DMS53 (cell line): ENCODE measurements around the gene SPRY4.
"Not testable (repeated sequence)": the region's sequence is repeated elsewhere in the genome, so short reads cannot be mapped to it uniquely, and the experiment has no call there.

Source experiments
- DNase-seq: peaks from one replicate; lab custom pipeline; 2025; lab: John Stamatoyannopoulos, UW

The SPRY4 gene, protein sequence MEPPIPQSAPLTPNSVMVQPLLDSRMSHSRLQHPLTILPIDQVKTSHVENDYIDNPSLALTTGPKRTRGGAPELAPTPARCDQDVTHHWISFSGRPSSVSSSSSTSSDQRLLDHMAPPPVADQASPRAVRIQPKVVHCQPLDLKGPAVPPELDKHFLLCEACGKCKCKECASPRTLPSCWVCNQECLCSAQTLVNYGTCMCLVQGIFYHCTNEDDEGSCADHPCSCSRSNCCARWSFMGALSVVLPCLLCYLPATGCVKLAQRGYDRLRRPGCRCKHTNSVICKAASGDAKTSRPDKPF

DNA sequence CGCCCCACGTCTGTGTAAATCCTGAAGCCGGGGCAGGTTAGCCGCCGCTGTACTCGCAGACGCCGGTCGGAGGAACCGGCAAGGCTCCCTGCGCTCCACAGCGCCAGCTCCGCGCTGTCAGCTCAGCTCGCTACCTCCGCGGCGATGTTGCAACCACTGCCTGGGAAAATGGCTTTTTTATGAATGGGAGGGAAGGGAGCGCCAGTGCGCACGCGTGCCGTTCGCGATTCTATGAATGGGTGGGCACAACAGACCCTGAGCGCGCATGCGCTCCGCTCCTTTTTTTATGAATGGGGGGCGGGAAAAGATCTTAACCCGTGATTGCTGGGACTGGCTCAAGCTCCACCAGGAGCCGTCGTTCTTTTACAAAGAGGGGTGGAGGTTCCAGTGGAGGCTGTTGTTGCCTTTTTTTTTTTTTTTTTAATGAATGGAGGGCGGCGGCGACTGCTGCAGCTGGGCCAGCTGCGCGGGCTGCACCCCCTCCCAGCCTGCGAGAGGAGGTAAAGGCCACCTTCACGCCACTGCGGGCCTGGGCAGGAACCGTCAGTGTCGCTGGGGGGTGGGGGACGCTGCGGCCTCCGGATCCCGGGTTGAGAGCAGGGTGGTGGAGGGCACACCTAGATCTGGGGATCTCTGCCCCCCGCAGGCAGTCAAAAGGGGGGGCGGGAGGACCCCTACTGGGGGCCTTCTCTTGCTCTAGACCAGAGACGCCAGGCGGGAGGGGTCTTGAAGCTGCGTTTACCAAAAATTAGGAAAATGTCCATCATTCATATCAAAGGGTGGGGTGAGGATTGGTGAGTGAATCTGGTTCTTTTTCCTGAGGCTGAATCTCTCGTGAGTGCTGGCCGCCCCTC is at the start of gene SPRY4:
TSS of gene SPRY4 (minus strand) at position 151 of the 854 bp plus-strand sequence. CDS start 9,913 bp downstream, outside the sequence.
- DNase-seq = peak; percentile 98

DNA sequence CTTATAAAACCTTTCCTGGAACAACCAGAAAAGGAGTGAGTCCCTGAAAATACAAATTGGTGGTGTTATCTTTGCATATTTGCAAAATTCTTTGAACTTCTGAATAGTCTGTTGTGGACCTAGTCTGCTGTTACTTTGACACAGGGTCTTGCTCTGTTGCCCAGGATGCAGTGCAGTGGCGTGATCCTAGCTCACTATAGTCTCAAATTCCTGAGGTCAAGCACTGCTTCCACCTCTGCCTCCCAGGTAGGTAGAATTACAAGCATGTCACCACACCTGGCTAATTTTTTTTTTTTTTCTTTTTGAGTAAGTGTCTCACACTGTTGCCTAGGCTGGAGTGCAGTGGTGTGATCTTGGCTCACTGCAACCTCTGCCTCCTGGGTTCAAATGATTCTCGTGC is 43.7 kb upstream of the SPRY4 start:
- no peak for DNase-seq

DNA sequence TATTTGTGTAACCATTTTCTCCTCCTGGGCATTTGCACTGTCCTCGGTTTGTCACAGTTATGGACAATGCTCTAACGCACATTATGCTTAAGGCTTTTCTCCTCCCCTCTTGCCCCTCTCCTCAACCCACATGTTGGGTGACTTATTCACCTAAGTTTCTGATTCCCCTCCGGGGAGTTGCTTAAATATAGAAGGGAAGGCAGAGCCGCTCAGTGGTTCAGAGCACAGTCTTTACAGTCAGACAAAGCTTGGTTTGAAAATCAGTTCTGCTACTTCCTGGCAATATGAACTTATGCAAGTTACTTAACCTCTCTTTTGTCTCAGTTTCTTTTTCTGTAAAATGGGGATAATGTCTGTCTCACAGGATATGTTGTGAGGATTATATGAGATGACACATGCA is 41.2 kb upstream of the SPRY4 start:
- no peak for DNase-seq

DNA sequence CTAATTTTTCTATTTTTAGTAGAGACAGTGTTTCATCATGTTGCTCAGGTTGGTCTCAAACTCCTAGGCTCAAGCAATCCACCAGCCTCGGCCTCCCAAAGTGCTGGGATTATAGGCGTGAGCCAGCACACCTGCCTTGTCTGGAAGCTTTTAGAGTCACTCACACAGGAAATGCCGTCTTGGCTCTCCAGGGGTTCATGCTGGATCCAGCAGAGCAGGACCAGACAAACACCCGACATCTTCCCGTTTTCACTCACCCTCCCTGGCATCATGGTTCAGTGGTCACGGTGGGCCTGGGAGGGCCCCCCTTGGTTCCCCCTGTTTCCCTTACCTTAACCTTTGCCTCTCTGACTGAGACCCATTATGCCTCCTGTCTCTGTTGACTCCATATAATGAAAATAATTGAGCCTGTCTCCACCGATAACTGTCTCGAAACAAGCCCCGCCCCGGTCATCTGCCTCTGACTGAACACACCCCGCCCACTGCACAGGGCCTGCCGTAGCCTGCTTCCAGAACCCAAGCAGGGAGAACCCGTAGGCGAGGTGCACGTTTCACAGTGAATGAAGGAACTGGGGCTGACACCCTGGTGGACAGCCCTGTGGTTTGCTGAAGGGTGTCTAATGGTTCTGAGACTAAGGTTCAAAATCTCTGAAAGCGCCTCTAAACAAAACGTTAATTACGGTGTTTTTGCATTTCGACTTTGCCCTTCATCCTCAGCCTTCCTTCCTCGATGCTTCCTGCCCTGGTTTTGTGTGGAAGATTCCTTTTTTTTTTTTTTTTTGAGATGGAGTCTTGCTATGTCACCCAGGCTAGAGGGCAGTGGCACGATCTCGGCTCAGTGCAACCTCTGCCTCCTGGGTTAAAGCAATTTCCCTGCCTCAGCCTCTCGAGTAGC is 39.7 kb upstream of the SPRY4 start:
- peak; percentile 97 for DNase-seq

DNA sequence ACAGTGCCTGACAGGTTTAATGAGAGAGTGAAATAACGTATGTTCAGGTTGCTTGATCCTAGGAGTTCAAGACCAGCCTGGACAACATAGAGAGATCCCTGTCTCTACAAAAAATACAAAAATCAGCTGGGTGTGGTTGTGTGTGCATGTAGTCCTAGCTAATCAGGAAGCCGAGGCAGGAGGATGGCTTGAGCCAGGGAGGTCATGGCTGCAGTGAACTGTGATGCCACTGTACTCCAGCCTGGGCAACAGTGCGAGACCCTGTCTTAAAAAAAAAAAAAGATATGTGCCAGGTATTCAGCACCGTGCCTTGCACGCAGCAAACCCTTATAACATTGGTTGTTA is 38.8 kb upstream of the SPRY4 start:
- peak; percentile 44 for DNase-seq

DNA sequence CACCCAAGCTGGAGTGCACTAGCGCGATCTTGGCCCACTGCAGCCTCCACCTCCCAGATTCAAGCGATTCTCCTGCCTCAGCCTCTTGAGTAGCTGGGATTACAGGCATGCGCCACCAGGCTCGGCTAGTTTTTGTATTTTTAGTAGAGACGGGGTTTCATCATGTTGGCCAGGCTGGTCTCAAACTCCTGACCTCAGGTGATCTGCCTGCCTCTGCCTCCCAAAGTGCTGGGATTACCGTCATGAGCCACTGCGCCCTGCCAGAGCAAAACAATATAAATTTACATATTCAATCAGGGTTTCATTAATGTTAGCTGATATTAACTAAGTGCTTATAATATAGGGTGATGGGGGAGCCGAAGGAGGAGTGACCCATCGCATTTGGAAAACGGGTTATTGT is 37.4 kb upstream of the SPRY4 start:
- DNase-seq = not testable (repeated sequence)

DNA sequence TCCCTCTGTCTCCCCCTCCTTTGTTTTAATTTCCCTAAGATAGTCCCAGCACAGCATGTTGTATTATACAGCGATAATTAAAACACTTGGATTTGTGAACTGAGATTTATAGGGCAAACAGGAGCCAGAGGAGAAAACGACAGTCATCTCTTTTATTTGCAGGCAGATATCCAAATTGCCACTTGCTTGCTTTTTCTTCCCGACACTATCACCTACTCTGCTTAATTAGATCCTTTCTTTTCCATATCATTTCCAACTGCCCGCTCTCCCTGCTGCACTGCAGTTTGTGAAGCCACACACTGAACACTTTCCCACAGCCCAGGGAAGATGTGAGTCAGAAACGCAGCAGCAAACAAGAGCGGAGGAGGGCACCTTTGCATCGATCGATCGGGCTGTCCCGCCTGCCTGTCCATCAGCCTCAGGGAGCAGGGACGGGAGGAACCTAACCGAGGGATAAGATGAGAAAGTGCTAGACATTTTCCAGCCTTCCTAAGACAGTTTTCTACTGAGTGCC is 35.8 kb upstream of the SPRY4 start:
- DNase-seq = peak; percentile 33

DNA sequence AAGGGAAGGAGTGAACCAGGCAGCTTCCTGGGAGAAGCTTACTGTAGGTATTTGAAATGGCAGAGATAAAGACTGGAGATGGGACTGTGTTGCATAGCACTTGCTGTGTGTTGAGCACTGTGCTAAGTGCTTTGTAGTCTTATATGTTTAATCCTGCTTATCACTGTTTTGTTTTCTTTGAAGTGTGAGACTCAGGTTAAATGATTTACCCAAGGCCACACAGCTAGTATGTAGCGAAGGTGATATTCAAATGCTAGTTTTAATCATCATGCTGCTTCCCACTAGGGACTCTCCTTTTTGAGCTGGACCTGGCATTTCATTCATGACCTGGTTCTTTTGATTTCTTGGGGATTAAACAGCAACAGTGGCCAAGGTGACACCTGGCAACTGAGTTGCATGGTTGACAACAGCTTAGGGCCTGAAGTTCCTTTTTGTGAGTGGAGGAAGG is 35.3 kb upstream of the SPRY4 start:
- no peak for DNase-seq

DNA sequence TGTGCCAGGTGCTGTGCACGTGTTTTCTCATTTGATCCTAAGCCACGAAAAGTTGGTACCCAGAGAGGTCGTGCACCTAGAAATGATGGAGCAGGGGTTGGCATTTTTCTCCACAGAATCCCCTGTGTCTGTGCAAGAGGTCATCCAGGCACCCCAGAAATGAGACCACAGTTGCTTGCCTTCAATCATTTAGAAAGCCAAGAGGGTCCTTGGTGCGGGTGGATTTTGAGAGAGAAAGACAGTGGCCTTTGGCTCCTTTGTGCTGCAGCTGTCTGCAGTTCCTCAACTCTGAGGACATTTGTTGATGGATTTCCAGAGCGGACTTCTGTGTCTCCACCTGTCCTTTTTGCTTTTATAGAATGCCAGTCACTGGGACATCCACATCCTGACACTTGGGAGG is 33.8 kb upstream of the SPRY4 start:
- no peak for DNase-seq

DNA sequence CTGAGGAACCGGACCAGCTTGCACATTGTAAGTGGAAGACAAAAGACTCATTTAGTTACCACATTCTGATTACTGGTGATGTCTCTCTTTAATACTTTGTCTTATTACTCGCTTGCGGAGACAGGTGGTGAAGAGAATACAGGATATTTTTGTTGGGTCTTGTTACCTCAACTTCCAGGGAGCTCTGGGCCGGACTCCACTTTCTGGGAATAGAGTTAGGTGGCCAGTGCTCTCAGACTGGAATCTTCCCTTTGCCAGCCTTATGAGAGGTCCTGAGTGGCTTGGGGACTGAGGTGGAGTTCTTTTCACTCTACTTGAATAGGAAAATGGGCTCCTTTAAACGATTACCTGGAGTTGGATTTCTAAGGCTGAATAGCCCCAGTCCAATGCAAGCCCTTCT is 33.3 kb upstream of the SPRY4 start:
- no peak for DNase-seq

DNA sequence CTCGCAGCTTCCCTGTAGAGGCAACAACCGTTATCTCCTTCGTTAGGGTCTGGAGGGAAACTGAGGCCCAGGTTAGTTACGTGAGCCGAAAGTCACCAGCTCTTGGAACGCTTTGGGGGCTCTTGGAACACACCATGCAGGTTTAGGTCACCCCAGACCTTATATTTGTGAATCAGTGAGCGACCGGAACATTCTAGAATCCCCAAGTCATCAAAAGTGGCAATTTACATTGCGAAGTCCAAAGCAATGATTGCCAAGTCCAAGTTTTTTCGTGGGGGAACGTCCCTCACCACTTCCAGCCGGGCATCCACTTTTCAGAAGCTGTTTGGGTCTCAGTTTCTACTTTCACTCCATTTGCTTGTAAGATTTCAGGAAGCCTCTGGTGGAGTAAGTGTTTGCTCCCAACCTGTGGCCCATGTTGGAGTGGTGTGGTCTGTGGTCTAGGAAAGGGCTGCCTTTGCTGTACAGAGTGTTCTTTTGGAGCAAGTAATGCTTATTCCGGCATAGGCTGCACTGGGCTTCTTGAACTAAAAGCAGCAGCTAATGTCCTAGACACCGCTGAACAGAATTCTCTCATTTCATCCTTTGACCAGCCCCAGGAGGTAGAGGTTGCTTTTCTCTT is 32.8 kb upstream of the SPRY4 start:
- peak; percentile 33 for DNase-seq

DNA sequence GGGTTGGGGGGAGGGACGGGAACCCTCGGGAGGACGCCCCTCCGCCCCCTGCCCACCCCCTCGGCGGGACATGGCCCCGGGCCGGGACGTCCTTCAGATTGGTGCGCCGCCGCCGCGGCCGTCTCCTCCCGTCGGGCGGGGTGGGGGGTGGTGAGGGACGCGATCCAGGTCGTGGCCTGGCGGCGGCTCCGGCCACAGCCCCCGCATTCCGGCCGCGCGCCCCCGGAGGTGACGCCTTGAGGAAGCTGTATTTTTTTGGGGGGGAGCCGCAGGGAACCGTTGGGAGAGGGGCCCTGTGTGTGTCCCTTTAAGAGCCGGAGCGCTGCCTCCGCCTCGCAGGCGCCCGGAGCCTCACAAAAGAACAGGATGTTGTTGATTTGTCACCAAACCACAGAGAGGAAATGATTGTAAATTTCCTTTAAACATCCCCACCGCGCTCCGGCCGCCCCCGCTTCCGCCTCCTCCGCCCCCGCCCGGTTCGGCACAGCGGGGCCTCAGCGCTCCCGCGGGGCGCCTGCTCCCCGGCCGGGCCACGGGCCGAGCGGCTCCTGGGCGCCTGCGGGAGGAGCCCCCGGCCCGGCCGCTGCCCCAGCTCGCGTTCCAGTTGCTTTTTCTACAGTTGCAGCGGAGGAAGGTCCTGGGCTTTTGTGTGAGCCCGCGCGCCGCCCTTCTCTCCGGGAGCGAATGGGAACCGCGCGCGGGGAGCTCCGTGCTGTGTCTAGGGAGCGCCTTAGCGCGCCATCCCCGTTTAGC is 32.1 kb upstream of the SPRY4 start:
- peak; percentile 94 for DNase-seq

DNA sequence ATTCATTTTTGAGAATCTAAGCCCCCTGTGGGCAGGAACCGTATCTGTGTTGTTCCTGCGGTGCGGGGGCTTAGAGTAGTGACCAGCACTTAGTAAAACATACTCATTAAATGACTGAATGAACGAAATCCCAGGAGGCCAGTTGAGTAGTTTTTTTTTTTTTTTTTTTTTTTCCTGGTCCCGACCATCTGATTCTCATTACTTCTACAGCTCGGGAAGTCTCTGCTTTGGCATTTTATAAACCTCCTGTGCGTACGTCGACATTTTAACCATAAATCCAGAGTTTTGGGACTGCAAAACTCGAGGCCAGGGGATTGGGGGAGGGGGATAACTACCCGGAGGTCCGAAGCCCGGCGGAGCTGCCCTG is 31.5 kb upstream of the SPRY4 start:
- DNase-seq = peak; percentile 72

DNA sequence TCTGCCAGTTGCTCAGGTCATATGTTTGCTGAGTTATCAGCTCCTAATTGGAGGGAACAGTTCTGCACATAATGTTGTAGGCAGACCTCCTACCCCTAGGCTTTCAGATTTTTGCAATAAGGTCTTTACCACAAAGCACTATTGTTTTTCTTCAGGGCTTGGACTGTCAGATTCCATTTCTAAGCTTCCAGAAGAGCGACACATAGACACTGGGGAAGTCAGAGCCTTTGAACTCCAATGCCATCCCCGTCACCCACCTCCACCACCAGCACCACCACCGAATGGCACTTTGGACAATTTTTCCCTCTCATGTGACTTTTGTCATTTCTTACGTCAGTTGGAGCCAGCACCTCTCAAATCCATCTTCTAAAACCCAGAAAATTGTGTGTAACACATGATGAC is 28.3 kb upstream of the SPRY4 start:
- DNase-seq = peak; percentile 28

DNA sequence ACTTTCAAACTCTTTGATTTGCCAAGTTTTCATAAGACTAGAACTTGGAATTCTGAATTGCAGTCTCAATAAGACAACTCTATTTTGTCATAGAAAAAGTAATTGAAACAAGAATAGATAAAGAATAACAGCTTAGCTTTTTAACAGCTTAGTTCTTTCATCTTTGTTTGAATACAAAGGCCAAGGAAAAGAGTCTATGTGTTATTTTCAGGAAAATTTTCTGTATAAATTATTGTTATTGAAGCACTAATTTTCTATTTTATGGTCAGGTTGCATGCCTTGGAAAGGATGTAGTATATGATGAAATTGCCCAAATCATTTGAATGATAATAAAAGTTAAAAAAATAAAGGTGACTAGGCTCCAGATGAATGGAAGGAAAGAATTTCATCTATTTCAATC is 25.2 kb upstream of the SPRY4 start:
- DNase-seq = no peak

DNA sequence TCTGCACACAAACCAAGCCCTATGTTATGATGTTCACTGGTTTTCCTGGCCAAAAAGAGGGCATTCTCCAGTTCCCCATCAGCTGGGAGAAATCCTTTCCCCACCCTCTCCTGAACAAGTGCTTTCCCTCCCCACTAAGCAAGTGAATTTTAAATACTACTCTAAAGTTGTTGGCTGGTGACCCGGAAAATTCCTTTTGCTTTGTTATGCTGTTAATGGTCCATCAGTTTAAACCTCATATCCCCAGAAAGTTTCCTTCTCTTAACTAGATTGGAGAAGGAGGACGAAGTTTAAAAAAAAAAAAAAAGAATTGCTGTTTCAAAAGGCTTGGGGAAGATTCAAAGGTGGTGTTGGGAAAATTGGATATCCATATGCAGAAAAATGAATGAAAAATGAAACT is 21.9 kb upstream of the SPRY4 start:
- DNase-seq = no peak

DNA sequence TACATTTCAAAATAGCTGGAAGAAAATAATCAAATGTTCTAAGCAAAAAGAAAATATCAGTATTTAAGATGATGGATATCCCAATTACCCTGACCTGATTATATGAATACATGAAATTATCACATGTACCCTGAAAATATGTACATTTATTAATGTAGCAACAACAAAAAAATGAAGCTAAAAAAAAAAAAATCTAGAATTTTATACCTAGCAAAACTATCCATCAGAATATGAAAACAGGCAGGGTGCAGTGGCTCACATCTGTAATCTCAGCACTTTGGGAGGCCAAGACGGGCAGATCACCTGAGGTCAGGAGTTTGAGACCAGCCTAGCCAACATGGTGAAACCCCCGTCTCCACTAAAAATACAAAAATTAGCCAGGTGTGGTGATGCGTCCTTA is 20.1 kb upstream of the SPRY4 start:
- DNase-seq = not testable (repeated sequence)

DNA sequence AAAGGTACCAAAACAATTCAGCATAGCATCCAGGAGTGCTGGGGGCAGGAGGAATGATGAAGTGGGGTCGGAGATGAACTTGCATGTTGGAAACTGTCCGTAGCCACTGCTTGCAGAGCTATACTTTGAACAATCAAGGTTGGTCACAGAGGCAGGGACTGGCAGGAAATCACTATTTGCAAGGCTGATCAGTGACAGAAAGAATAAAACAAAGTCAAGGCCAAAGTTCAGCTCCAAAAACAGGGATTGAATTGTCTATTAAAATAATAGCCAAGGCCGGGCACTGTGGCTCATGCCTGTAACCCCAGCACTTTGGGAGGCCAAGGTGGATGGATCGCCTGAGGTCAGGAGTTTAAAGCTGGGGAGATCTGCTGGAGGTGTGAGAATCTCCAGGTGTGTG is 18.7 kb upstream of the SPRY4 start:
- no peak for DNase-seq

DNA sequence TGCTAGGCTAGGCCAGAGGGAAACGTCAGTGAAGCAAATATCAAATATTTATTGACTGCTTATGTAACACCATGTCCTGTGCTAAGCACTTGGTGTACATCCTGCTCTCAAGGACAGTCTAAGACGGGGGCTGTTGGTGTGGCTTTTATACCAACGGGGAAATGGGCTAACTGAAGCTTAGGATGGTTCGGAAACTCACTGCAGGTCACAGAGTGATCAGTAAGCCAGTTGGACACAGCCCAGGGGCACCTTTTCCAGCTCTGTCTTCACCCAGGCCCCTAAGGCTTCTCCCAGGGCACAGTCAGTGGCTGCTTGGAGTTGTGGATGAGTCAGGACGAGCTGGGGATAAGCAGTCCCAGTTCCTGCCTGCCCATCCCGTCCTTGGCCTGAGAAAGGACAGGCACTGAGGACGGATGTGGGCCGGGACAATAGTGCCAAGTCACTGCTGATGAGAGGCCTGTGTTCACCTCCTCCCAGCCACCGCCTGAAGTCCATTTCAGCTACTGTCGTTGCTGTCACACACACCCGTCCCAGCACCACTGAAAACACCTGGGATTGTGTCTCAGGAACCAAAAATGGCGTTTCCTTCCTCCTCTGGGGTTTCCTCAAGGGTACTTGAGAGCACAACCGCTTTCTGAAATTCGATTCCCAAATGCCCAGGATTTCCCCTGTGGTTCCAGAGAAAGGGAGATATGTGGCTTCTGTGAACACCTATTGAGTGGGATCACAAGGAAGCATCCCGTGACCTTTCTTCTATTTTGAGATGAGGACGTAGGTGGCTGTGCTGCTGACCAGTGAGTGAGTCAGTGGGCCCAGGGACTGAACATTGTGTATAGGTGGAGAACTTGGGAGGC is 17.5 kb upstream of the SPRY4 start:
- DNase-seq = peak; percentile 58

DNA sequence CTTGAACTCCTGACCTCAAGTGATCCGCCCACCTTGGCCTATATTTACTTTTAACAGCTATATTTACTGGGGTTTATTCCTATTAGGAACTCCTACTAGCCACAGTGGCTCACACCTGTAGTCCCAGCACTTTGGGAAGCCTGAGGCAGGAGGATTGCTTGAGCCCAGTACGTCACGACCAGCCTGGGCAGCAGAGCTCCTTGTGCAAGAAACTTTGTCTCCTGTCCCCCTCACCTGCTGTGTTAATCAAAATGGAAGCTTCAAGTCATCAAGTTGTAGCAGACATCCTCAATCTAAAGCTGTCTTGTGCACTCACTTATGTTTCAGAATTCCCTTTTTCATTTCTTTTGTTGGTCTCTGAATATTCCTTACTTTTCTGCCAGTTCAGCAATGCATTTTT is 15.0 kb upstream of the SPRY4 start:
- DNase-seq = no peak
